Measurements from ENCODE around the gene TMEM114. TPM values are rescaled to one million over a fixed set of nuclear protein-coding genes. Genes with fewer than 3 reads are reported as not detected.

TMEM114 gene
- total and polyA plus RNA-seq, 5 donors from 2014 or later, result not detected

DNA sequence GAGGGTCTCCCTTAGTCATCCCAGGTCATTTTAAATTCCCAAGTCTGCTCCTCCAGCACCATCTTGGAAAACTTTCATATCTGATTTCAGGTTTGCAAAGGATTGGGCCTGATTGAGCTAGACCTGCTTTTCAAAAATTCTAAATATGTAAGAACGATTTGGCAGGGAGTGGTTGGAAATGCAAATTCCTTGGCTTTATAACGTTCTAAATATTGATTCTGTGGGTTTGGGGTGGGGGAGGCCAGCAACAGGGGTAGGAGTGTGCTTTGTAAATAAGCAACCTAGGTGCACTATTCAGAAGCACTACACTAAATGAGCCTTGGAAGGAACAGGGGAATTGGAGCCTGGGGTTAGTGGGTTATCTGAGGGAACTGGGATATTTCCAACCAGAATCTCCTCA is 47.9 kb downstream of the TMEM114 start:
- Mint-ChIP-seq H3K27me3 (peaks cover 11% of the 10 kb centered on the region), H3K27ac (no peak overlapping the region)
- H3K4me3 ChIP-seq (ENCODE audit: low read depth, low read length), result no peak overlapping the region

DNA sequence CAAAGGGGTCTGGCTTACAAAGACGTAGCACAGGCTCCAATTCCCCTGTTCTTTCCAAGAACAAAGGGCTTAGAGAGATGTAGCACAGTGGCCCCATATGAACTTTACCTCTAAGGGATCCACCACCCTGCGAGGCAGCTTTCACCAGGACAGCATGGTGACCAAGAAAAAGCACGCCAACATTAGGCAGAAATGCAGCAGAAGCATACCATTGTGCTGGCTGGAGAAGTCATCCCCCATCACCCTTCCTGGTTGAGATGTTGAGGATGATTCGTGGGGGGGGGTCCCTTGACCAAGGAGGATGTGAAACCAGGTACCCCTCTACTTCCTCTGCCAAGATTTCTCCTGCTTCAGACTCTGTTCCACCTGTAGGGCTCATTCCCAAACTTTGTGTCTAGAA is 48.4 kb downstream of the TMEM114 start:
- Mint-ChIP-seq H3K4me3 (no peak overlapping the region), H3K9me3 (peaks cover 0 to 3% (median 0%) of the 10 kb centered on the region in 7 donors), H3K27ac (no peak overlapping the region), H3K4me1 (no peaks in the 10 kb centered on the region), H3K27me3 (peaks cover 8% of the 10 kb centered on the region), H3K36me3 (no peaks in the 10 kb centered on the region)
- DNase-seq (no peak), ATAC-seq (ENCODE audit: low read depth in 2 of 2) (no peak)
- Histone ChIP-seq H3K27me3 (ENCODE audit: control insufficient read depth, insufficient read depth, low read length) (no peaks in the 10 kb centered on the region), H3K4me1 (ENCODE audit: control insufficient read depth, insufficient read depth, low read length, poor library complexity, severe bottlenecking) (no peaks in the 10 kb centered on the region), H3K9me3 (ENCODE audit: control insufficient read depth in 2 of 2, low read length in 2 of 2) (no peaks in the 10 kb centered on the region), H3K36me3 (ENCODE audit: control insufficient read depth, insufficient read depth, low read length) (no peaks in the 10 kb centered on the region), H3K27ac (ENCODE audit: insufficient read depth, low read length, poor library complexity, severe bottlenecking) (no peak overlapping the region), H3K4me3 (ENCODE audit: low read depth, low read length) (no peak overlapping the region)

More for the DNA sequence above, 47.9 kb downstream of the TMEM114 start:
- H3K27ac ChIP-seq (ENCODE audit: insufficient read depth, low read length, poor library complexity, severe bottlenecking), result no peak overlapping the region
- H3K27me3 ChIP-seq (ENCODE audit: control insufficient read depth, insufficient read depth, low read length), result no peaks in the 10 kb centered on the region
- no peaks in the 10 kb centered on the region for H3K36me3 Mint-ChIP-seq
- ATAC-seq (ENCODE audit: low read depth in 2 of 2) (no peak), DNase-seq (no peak)
- H3K9me3 ChIP-seq (ENCODE audit: control insufficient read depth in 2 of 2, low read length in 2 of 2), result no peaks in the 10 kb centered on the region
- no peaks in the 10 kb centered on the region for H3K4me1 Mint-ChIP-seq
- no peaks in the 10 kb centered on the region for H3K36me3 ChIP-seq (ENCODE audit: control insufficient read depth, insufficient read depth, low read length)
- H3K4me1 ChIP-seq (ENCODE audit: control insufficient read depth, insufficient read depth, low read length, poor library complexity, severe bottlenecking), result no peaks in the 10 kb centered on the region
- peaks cover 0 to 3% (median 0%) of the 10 kb centered on the region in 7 donors for H3K9me3 Mint-ChIP-seq
- H3K4me3 Mint-ChIP-seq, result no peak overlapping the region

DNA sequence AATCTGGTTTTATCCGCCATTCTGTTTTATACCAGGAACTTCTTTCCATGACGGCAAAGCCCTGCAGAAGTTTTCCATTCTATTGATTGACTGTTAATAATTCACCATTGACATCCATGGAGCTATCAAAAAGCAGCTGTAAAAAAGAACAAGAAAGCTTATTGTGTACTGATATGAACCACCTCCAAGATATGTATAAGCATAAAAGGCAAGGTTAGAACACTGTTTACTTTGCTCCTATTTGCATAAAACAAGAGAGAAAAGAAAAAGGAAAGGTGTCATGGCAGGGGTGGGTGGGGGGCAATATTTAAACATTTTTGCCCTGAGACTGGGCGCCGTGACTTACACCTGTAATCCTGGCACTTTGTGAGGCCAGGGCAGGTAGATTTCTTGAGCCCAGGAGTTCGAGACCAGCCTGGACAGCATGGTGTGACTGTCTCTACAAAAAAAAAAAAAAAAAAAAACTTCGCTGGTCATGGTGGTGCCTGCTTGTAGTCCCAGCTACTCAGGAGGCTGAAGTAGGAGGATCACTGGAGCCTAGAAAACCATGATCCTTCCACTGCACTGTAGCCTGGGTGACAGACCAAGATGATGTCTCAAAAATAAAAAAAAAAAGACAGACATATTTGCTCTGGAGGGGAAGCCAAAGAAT is 52.5 kb downstream of the TMEM114 start:
- H3K4me1 ChIP-seq (ENCODE audit: control insufficient read depth, insufficient read depth, low read length, poor library complexity, severe bottlenecking), result no peaks in the 10 kb centered on the region
- no peaks in the 10 kb centered on the region for H3K36me3 Mint-ChIP-seq
- H3K36me3 ChIP-seq (ENCODE audit: control insufficient read depth, insufficient read depth, low read length), result no peaks in the 10 kb centered on the region
- H3K27me3 ChIP-seq (ENCODE audit: control insufficient read depth, insufficient read depth, low read length), result no peaks in the 10 kb centered on the region
- peaks cover 0 to 3% (median 0%) of the 10 kb centered on the region in 7 donors for H3K9me3 Mint-ChIP-seq
- no peak overlapping the region for H3K4me3 Mint-ChIP-seq
- no peaks in the 10 kb centered on the region for H3K4me1 Mint-ChIP-seq
- no peak overlapping the region for H3K4me3 ChIP-seq (ENCODE audit: low read depth, low read length)
- ATAC-seq (ENCODE audit: low read depth in 2 of 2) (no peak), DNase-seq (no peak)
- no peaks in the 10 kb centered on the region for H3K27me3 Mint-ChIP-seq
- H3K9me3 ChIP-seq (ENCODE audit: control insufficient read depth in 2 of 2, low read length in 2 of 2), result no peaks in the 10 kb centered on the region
- no peak overlapping the region for H3K27ac ChIP-seq (ENCODE audit: insufficient read depth, low read length, poor library complexity, severe bottlenecking)
- H3K27ac Mint-ChIP-seq, result no peak overlapping the region

DNA sequence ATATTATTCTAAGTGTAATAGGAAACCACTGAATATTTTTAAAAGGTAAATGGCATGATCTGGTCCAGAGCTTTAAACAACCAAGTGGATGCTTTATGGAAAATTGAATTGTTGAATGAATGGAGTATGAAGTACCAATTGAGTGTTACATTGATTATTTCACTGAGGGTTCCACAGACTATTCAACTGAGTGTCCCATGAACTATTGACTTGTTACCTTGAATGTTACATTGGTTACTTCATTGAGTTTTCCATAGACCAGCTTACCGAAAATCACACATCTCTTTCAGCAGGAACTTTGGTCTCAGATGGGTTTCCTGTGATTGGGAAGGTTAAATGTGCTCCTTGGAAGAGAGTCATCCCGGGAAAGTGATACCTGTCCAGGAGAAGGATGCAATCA is 56.8 kb downstream of the TMEM114 start:
- no peaks in the 10 kb centered on the region for H3K36me3 ChIP-seq (ENCODE audit: control insufficient read depth, insufficient read depth, low read length)
- Mint-ChIP-seq H3K4me3 (no peak overlapping the region), H3K36me3 (no peaks in the 10 kb centered on the region), H3K4me1 (no peaks in the 10 kb centered on the region), H3K27me3 (no peaks in the 10 kb centered on the region), H3K9me3 (peaks cover 0 to 2% (median 0%) of the 10 kb centered on the region in 7 donors), H3K27ac (no peak overlapping the region)
- no peak overlapping the region for H3K4me3 ChIP-seq (ENCODE audit: low read depth, low read length)
- no peak for ATAC-seq (ENCODE audit: low read depth in 2 of 2)
- no peaks in the 10 kb centered on the region for H3K27me3 ChIP-seq (ENCODE audit: control insufficient read depth, insufficient read depth, low read length)
- H3K9me3 ChIP-seq (ENCODE audit: control insufficient read depth in 2 of 2, low read length in 2 of 2), result no peaks in the 10 kb centered on the region
- H3K27ac ChIP-seq (ENCODE audit: insufficient read depth, low read length, poor library complexity, severe bottlenecking), result no peak overlapping the region
- DNase-seq, result no peak
- no peaks in the 10 kb centered on the region for H3K4me1 ChIP-seq (ENCODE audit: control insufficient read depth, insufficient read depth, low read length, poor library complexity, severe bottlenecking)

DNA sequence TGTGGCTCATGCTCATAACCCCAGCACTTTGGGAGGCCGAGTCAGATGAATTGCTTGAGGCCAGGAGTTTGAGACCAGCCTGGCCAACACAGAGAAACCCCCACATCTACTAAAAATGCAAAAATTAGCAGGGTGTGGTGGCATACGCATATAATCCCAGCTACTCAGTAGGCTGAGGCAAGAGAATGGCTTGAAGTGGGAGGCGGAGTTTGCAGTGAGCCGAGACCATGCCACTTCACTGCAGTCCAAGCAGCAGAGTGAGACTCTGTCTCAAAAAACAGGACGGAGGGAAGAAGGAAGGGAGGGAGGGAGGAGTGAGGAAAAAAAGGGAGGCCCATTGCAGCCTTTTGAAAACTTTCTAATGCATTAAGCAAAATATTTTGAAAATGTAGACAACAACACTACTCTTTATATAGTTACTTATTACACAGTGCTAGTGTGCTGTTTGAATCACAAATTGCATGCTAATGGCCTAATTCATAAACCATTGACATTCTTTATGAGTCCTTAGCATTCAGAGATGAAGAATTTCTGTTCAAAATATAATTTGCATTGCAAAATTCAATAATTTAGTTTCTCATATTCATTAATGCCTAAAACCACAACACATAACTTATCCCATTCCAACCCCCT is 59.4 kb downstream of the TMEM114 start:
- H3K4me1 ChIP-seq (ENCODE audit: control insufficient read depth, insufficient read depth, low read length, poor library complexity, severe bottlenecking), result no peaks in the 10 kb centered on the region
- peaks cover 4% of the 10 kb centered on the region for H3K27me3 Mint-ChIP-seq
- ATAC-seq (ENCODE audit: low read depth in 2 of 2) (no peak), DNase-seq (no peak)
- no peaks in the 10 kb centered on the region for H3K36me3 ChIP-seq (ENCODE audit: control insufficient read depth, insufficient read depth, low read length)
- H3K36me3 Mint-ChIP-seq, result no peaks in the 10 kb centered on the region
- H3K4me3 Mint-ChIP-seq, result no peak overlapping the region
- no peak overlapping the region for H3K27ac Mint-ChIP-seq
- no peaks in the 10 kb centered on the region for H3K27me3 ChIP-seq (ENCODE audit: control insufficient read depth, insufficient read depth, low read length)
- no peak overlapping the region for H3K4me3 ChIP-seq (ENCODE audit: low read depth, low read length)
- no peak overlapping the region for H3K27ac ChIP-seq (ENCODE audit: insufficient read depth, low read length, poor library complexity, severe bottlenecking)
- peaks cover 0 to 2% (median 0%) of the 10 kb centered on the region in 7 donors for H3K9me3 Mint-ChIP-seq
- no peaks in the 10 kb centered on the region for H3K9me3 ChIP-seq (ENCODE audit: control insufficient read depth in 2 of 2, low read length in 2 of 2)
- H3K4me1 Mint-ChIP-seq, result no peaks in the 10 kb centered on the region

DNA sequence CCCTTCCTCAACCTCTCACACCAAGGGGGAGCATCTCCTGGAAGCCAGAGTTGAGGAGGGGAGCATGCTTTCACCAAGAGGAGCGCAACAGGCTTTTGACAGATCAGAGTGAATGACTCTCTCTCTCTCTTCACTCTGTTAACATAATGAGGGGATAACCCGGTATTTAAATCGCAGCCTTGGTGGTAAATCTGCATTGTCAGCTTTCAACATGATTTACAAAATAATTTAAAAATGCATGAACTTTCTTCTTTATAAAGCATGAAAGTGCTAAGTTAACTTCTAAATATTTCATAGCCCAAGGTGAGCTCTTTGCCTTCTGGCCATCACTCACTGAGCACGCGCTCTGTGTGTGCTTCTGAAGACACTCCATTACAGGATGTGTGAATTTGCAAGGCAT is 61.8 kb downstream of the TMEM114 start:
- H3K36me3 Mint-ChIP-seq, result no peaks in the 10 kb centered on the region
- no peaks in the 10 kb centered on the region for H3K4me1 Mint-ChIP-seq
- no peak overlapping the region for H3K4me3 Mint-ChIP-seq

DNA sequence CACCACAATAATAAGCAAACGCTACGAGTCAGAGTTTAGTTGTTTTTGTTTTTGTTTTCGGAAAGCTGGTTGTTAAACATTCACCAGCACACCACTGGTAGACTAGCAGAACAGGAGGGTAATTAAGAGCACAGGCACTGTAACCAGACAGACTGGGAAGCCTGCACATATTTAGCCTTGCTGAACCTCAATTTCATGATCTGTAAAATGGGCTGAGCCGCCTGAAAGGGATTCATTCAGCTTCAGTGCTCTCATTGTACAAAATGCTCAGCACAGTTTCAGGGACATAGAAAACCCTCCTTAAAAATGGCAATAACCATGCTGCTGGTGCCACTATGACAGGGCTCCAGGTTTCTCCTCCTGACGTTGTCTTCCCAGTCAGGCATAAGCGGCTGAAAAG is 66.4 kb downstream of the TMEM114 start:
- H3K27ac ChIP-seq (ENCODE audit: insufficient read depth, low read length, poor library complexity, severe bottlenecking), result no peak overlapping the region
- no peak overlapping the region for H3K27ac Mint-ChIP-seq
- ATAC-seq (ENCODE audit: low read depth in 2 of 2), result no peak
- H3K4me3 ChIP-seq (ENCODE audit: low read depth, low read length), result no peak overlapping the region
- no peaks in the 10 kb centered on the region for H3K9me3 ChIP-seq (ENCODE audit: control insufficient read depth in 2 of 2, low read length in 2 of 2)
- no peaks in the 10 kb centered on the region for H3K36me3 Mint-ChIP-seq
- no peaks in the 10 kb centered on the region for H3K36me3 ChIP-seq (ENCODE audit: control insufficient read depth, insufficient read depth, low read length)
- H3K27me3 ChIP-seq (ENCODE audit: control insufficient read depth, insufficient read depth, low read length), result no peaks in the 10 kb centered on the region
- no peaks in the 10 kb centered on the region for H3K4me1 ChIP-seq (ENCODE audit: control insufficient read depth, insufficient read depth, low read length, poor library complexity, severe bottlenecking)
- peaks cover 0 to 1% (median 0%) of the 10 kb centered on the region in 7 donors for H3K9me3 Mint-ChIP-seq
- no peak for DNase-seq
- H3K27me3 Mint-ChIP-seq, result peaks cover 4% of the 10 kb centered on the region
- no peaks in the 10 kb centered on the region for H3K4me1 Mint-ChIP-seq
- H3K4me3 Mint-ChIP-seq, result no peak overlapping the region

More for the DNA sequence above, 61.8 kb downstream of the TMEM114 start:
- Mint-ChIP-seq H3K9me3 (peaks cover 0 to 3% (median 0%) of the 10 kb centered on the region in 7 donors), H3K27me3 (peaks cover 4% of the 10 kb centered on the region), H3K27ac (no peak overlapping the region)
- H3K27me3 ChIP-seq (ENCODE audit: control insufficient read depth, insufficient read depth, low read length), result no peaks in the 10 kb centered on the region
- H3K9me3 ChIP-seq (ENCODE audit: control insufficient read depth in 2 of 2, low read length in 2 of 2), result no peaks in the 10 kb centered on the region
- H3K4me3 ChIP-seq (ENCODE audit: low read depth, low read length), result no peak overlapping the region
- no peaks in the 10 kb centered on the region for H3K4me1 ChIP-seq (ENCODE audit: control insufficient read depth, insufficient read depth, low read length, poor library complexity, severe bottlenecking)
- DNase-seq (no peak), ATAC-seq (ENCODE audit: low read depth in 2 of 2) (no peak)
- no peaks in the 10 kb centered on the region for H3K36me3 ChIP-seq (ENCODE audit: control insufficient read depth, insufficient read depth, low read length)
- H3K27ac ChIP-seq (ENCODE audit: insufficient read depth, low read length, poor library complexity, severe bottlenecking), result no peak overlapping the region

DNA sequence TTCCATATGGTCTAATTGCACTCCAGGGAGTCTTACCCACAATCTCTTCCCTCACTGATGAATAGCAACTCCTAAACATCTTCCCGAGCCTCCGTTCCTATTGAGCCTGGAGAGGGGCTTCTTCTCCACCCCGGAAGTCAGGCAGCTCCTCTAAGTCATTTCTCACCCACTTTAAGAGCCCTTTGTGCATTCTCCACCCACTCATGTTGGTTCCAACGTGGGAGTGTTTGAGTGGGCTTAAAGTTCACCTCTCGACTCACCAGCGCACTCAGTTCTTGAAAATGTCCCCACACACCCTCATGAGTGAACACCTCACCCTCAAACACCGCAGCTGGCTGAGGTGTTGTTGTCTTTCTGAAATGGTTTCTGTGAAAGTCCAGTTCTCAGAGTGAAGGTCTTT is 67.6 kb downstream of the TMEM114 start:
- DNase-seq, result no peak
- no peaks in the 10 kb centered on the region for H3K9me3 ChIP-seq (ENCODE audit: control insufficient read depth in 2 of 2, low read length in 2 of 2)
- peaks cover 4% of the 10 kb centered on the region for H3K27me3 Mint-ChIP-seq
- H3K4me1 ChIP-seq (ENCODE audit: control insufficient read depth, insufficient read depth, low read length, poor library complexity, severe bottlenecking), result no peaks in the 10 kb centered on the region
- peaks cover 0 to 1% (median 0%) of the 10 kb centered on the region in 7 donors for H3K9me3 Mint-ChIP-seq
- H3K27ac ChIP-seq (ENCODE audit: insufficient read depth, low read length, poor library complexity, severe bottlenecking), result no peak overlapping the region
- H3K4me3 ChIP-seq (ENCODE audit: low read depth, low read length), result no peak overlapping the region
- no peaks in the 10 kb centered on the region for H3K27me3 ChIP-seq (ENCODE audit: control insufficient read depth, insufficient read depth, low read length)
- H3K36me3 ChIP-seq (ENCODE audit: control insufficient read depth, insufficient read depth, low read length), result no peaks in the 10 kb centered on the region
- no peaks in the 10 kb centered on the region for H3K36me3 Mint-ChIP-seq
- H3K27ac Mint-ChIP-seq, result no peak overlapping the region
- H3K4me1 Mint-ChIP-seq, result no peaks in the 10 kb centered on the region
- H3K4me3 Mint-ChIP-seq, result no peak overlapping the region
- ATAC-seq (ENCODE audit: low read depth in 2 of 2), result no peak

All from CD4-positive, CD25-positive, alpha-beta regulatory T cell (primary cell).